RWPE1 (cell line): ENCODE data around the gene TOMM40L.

Source experiments
- CTCF ChIA-PET: fragments of 350-600 bp; sonication (Branson Sonifier 250); formaldehyde crosslinking; extraction: SDS; loops from one replicate; lab custom pipeline; 2021; lab: Yijun Ruan, JAX
- POLR2A ChIA-PET: fragments of 400-600 bp; formaldehyde crosslinking; extraction: SDS; loops from one replicate; lab custom pipeline; 2020; ENCODE audit warnings: antibody characterized with exemption; ENCODE audit not compliant: low non-redundant PET; lab: Yijun Ruan, JAX
- DNase-seq: peaks from one replicate; pipeline ENCODE4 v3.0.0; 2012; ENCODE audit warnings: low spot score
- H3K27ac ChIP-seq: fragments of 450-650 bp; 2 replicates; pipeline ENCODE4 v1.5.1; 2017
- TF ChIP-seq, protein P1 (sequence below): fragments of 450-650 bp; conservative IDR thresholded peaks from 2 replicates; pipeline ENCODE4 v1.5.1; 2017; ENCODE audit warnings: low read depth, mild to moderate bottlenecking

Gene TOMM40L

GRCh38 chr1:161259345-161259702, 33.5 kb downstream of the TOMM40L start:
- H3K27ac ChIP-seq, result no peak overlapping the region
- ChIA-PET POLR2A (no interaction called here), CTCF (interaction anchor here (0.7 to 1.2 kb wide), 2 partner anchors 18 to 32 kb away, joined by 3 read pairs; no protein-coding TSS in a partner anchor)
- DNase-seq, result no peak
- TF ChIP-seq, protein P1, sequence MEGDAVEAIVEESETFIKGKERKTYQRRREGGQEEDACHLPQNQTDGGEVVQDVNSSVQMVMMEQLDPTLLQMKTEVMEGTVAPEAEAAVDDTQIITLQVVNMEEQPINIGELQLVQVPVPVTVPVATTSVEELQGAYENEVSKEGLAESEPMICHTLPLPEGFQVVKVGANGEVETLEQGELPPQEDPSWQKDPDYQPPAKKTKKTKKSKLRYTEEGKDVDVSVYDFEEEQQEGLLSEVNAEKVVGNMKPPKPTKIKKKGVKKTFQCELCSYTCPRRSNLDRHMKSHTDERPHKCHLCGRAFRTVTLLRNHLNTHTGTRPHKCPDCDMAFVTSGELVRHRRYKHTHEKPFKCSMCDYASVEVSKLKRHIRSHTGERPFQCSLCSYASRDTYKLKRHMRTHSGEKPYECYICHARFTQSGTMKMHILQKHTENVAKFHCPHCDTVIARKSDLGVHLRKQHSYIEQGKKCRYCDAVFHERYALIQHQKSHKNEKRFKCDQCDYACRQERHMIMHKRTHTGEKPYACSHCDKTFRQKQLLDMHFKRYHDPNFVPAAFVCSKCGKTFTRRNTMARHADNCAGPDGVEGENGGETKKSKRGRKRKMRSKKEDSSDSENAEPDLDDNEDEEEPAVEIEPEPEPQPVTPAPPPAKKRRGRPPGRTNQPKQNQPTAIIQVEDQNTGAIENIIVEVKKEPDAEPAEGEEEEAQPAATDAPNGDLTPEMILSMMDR, result no peak

- ChIA-PET CTCF (interaction anchor here (0.7 kb wide), 1 partner anchor 18 kb away, joined by 3 read pairs; no protein-coding TSS in a partner anchor), POLR2A (no interaction called here)
- no peak for DNase-seq
- TF ChIP-seq, protein P1, result no peak
- no peak overlapping the region for H3K27ac ChIP-seq
Observed at GRCh38 chr1:161259765-161260164, 33.9 kb downstream of the TOMM40L start.

- TF ChIP-seq, protein P1, result no peak
- CTCF ChIA-PET, result interaction anchor here (1.4 kb wide), 1 partner anchor 31 kb away, joined by 5 read pairs; no protein-coding TSS in a partner anchor
- no peak overlapping the region for H3K27ac ChIP-seq
- no peak for DNase-seq
- POLR2A ChIA-PET, result no interaction called here
Observed at GRCh38 chr1:161260376-161261260, 34.8 kb downstream of the TOMM40L start.

GRCh38 chr1:161261261-161262235, 35.7 kb downstream of the TOMM40L start:
- TF ChIP-seq, protein P1, result no peak
- ChIA-PET POLR2A (no interaction called here), CTCF (interaction anchor here (1.4 kb wide), 1 partner anchor 30 kb away, joined by 5 read pairs; no protein-coding TSS in a partner anchor)
- DNase-seq, result no peak
- no peak overlapping the region for H3K27ac ChIP-seq

GRCh38 chr1:161265305-161265704, 39.4 kb downstream of the TOMM40L start:
- CTCF ChIA-PET, result no interaction called here
- TF ChIP-seq, protein P1, result no peak
- POLR2A ChIA-PET, result no interaction called here
- no peak overlapping the region for H3K27ac ChIP-seq
- no peak for DNase-seq

- ChIA-PET CTCF (no interaction called here), POLR2A (no interaction called here)
- no peak overlapping the region for H3K27ac ChIP-seq
- TF ChIP-seq, protein P1, result no peak
- no peak for DNase-seq
Observed at GRCh38 chr1:161266202-161266601, 40.3 kb downstream of the TOMM40L start.
